22Rv1 (cell line): ENCODE results near the gene ANKRD61.

Source experiments
- ZFX ChIP-seq: fragments of 450-650 bp; IDR thresholded peaks from 2 replicates; pipeline ENCODE4 v1.6.1; 2017; ENCODE audit warnings: antibody characterized with exemption, borderline replicate concordance
- TF ChIP-seq, protein P1 (sequence below): fragments of 450-650 bp; IDR thresholded peaks from 2 replicates; pipeline ENCODE4 v1.5.1; 2017; ENCODE audit warnings: mild to moderate bottlenecking

DNA sequence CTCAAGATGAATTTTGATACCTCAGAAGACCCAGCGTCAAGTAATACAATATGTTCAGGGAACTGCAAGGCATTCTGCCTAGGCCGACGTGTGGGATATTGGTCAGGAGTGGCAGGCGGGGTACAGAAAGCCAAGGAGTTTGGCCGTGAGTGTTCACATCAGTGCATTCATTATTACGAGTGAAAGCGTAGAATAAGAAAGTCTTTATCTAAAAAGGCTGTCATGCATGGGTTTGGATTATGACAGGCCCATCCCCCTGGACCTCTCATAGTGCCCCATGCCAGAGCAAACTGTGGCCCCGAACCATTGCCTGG, 14.6 kb upstream of the ANKRD61 start:
- TF ChIP-seq, protein P1, sequence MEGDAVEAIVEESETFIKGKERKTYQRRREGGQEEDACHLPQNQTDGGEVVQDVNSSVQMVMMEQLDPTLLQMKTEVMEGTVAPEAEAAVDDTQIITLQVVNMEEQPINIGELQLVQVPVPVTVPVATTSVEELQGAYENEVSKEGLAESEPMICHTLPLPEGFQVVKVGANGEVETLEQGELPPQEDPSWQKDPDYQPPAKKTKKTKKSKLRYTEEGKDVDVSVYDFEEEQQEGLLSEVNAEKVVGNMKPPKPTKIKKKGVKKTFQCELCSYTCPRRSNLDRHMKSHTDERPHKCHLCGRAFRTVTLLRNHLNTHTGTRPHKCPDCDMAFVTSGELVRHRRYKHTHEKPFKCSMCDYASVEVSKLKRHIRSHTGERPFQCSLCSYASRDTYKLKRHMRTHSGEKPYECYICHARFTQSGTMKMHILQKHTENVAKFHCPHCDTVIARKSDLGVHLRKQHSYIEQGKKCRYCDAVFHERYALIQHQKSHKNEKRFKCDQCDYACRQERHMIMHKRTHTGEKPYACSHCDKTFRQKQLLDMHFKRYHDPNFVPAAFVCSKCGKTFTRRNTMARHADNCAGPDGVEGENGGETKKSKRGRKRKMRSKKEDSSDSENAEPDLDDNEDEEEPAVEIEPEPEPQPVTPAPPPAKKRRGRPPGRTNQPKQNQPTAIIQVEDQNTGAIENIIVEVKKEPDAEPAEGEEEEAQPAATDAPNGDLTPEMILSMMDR = no peak
- TF ChIP-seq ZFX = no peak
